GM19025 (cell line): Measurements from ENCODE around the gene PCDHB11.
"Not testable (repeated sequence)": the region's sequence is repeated elsewhere in the genome, so short reads cannot be mapped to it uniquely, and the experiment has no call there.

Experiments
- ATAC-seq: cut with Tn5 transposase; IDR thresholded peaks from one replicate; pipeline ENCODE4 v1.9.1; 2021; ENCODE audit warnings: mild to moderate bottlenecking, low read depth, moderate library complexity; ENCODE audit not compliant: unreplicated experiment

PCDHB11 gene

DNA sequence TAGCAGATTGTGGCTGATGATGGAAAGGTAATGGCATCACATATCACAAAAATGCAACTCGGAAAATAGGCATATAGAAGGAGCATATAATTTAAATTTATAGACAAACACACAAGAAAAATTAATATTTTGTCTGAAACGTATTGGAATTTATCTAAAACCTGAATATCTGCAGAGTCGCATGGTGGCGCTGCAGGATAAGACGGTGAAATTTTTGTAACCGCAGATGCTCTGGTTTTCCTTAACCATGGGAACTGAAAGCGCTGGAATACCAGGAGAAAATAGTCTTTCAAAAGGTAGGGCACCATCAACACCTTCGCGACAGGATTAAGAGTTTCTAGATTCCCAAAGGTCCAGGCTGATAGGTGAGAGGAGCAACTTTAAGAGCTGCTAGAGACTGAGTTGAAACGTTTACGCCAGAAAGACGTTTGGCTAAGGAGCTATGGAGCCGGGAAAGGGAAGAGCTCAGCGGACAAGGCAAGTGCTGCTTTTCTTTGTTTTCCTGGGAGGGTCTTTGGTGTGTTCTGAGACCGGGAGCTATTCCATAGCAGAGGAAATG, 34.8 kb downstream of the PCDHB11 start:
- ATAC-seq = no peak

DNA sequence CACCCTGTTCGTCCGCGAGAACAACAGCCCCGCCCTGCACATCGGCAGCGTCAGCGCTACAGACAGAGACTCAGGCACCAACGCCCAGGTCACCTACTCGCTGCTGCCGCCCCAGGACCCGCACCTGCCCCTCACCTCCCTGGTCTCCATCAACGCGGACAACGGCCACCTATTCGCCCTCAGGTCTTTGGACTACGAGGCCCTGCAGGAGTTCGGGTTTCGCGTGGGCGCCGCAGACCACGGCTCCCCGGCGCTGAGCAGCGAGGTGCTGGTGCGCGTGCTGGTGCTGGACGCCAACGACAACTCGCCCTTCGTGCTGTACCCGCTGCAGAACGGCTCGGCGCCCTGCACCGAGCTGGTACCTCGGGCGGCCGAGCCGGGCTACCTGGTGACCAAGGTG, 36.5 kb downstream of the PCDHB11 start:
- ATAC-seq = not testable (repeated sequence)

- no peak for ATAC-seq
These were observed 37.3 kb downstream of the PCDHB11 start for GRCh38 chr5:141236516-141237313.

DNA sequence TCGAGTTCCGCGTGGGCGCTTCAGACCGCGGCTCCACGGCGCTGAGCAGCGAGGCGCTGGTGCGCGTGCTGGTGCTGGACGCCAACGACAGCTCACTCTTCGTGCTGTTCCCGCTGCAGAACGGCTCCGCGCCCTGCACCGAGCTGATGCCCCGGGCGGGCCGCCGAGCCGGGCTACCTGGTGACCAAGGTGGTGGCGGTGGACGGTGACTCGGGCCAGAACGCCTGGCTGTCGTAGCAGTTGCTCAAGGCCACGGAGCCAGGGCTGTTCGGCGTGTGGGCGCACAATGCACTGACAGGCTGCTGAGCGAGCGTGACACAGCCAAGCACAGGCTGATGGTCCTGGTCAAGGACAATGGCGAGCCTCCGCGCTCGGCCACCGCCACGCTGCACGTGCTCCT, 42.1 kb downstream of the PCDHB11 start:
- no peak for ATAC-seq

DNA sequence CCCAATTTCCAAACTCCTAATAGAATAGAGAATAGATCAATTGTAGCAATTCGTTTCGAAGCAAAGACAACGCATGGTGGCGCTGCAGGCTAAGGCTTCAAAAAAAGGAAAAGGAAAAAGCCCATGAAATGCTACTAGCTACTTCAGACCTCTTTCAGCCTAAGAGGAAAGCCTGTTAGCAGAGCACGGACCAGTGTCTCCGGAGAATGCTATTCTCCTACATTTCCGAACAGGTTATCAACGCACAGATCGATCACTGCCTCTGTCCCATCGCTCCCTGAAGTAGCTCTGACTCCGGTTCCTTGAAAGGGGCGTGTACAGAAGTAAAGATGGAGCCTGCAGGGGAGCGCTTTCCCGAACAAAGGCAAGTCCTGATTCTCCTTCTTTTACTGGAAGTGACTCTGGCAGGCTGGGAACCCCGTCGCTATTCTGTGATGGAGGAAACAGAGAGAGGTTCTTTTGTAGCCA, 45.9 kb downstream of the PCDHB11 start, which contains the start of gene PCDHB15:
PCDHB15 (plus strand) TSS at position 146 of the 468 bp plus-strand sequence; CDS start at position 330, 184 bp downstream.
- ATAC-seq = no peak

GRCh38 chr5:141246971-141247370, 47.5 kb downstream of the PCDHB11 start:
- not testable (repeated sequence) for ATAC-seq

DNA sequence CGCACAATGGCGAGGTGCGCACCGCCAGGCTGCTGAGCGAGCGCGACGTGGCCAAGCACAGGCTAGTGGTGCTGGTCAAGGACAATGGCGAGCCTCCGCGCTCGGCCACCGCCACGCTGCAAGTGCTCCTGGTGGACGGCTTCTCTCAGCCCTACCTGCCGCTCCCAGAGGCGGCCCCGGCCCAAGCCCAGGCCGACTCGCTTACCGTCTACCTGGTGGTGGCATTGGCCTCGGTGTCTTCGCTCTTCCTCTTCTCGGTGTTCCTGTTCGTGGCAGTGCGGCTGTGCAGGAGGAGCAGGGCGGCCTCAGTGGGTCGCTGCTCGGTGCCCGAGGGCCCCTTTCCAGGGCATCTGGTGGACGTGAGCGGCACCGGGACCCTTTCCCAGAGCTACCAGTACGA, 48.0 kb downstream of the PCDHB11 start:
- not testable (repeated sequence) for ATAC-seq

- ATAC-seq = no peak
These were observed 51.1 kb downstream of the PCDHB11 start for GRCh38 chr5:141250576-141250975.
